ENCODE results near the gene MPPED2.

- no peak for TF ChIP-seq CTCF (IDR thresholded peaks at IDR 0.05)
- no peak for TF ChIP-seq POLR2A (IDR thresholded peaks at IDR 0.05)
These were observed 139.0 kb downstream of the MPPED2 start for GRCh38 chr11:30447058-30447640.
